Naive thymus-derived CD8-positive, alpha-beta T cell (primary cell): ENCODE data around the gene LYST. TPM values are rescaled to one million over a fixed set of nuclear protein-coding genes. Genes with fewer than 3 reads are reported as not detected.

Source experiments
- ATAC-seq, 2 donors: fragments of 150-1000 bp; cut with Tn5 transposase in 1 of 2; sonication (Bioruptor Pico), chemical (Tn5 transposase) in 1 of 2; 1 replicate in 1 of 2; 2 replicates in 1 of 2; pipeline ENCODE4 v1.10.0; 2021; ENCODE audit warnings: mild to moderate bottlenecking in 2 of 2, moderate library complexity in 2 of 2
- POLR2A ChIA-PET: fragments of 350-600 bp; sonication (Branson Sonifier 250); formaldehyde crosslinking; loops from one replicate; lab custom pipeline; 2021; ENCODE audit warnings: antibody characterized with exemption; lab: Charles Lee
- DNase-seq, 10 donors: peaks; one replicate each; pipeline versions ENCODE4 v3.0.0 to v3.0.0-alpha.2; 2020 to 2022
- H3K27ac Mint-ChIP-seq, 10 donors: one replicate each; pipeline ENCODE4 v1.8.0; 2020 to 2022; ENCODE audit warnings: mild to moderate bottlenecking in 10 of 10, mixed read lengths in 10 of 10, moderate library complexity in 4 of 10, inconsistent platforms in 1 of 10
- H3K27me3 Mint-ChIP-seq, 5 donors: one replicate each; pipeline ENCODE4 v1.8.0; 2021 to 2022; ENCODE audit warnings: mixed read lengths in 5 of 5
- H3K36me3 Mint-ChIP-seq, 3 donors: one replicate each; pipeline ENCODE4 v1.8.0; 2020 to 2022; ENCODE audit warnings: mixed read lengths in 3 of 3, mild to moderate bottlenecking in 2 of 3, inconsistent platforms in 1 of 3
- H3K4me1 Mint-ChIP-seq, 4 donors: one replicate each; pipeline ENCODE4 v1.8.0; 2021 to 2022; ENCODE audit warnings: mixed read lengths in 4 of 4
- H3K4me3 Mint-ChIP-seq, 10 donors: one replicate each; pipeline ENCODE4 v1.8.0; 2020 to 2022; ENCODE audit warnings: mild to moderate bottlenecking in 10 of 10, mixed read lengths in 10 of 10, moderate library complexity in 6 of 10, inconsistent platforms in 1 of 10
- H3K9me3 Mint-ChIP-seq, 9 donors: one replicate each; pipeline ENCODE4 v1.8.0; 2020 to 2022; ENCODE audit warnings: mixed read lengths in 9 of 9, mild to moderate bottlenecking in 3 of 9, inconsistent platforms in 1 of 9, moderate library complexity in 1 of 9
- polyA plus RNA-seq, 3 donors: library from polyadenylated mRNA; unstranded; fragments of 300-500 nt; fragmentation: Illumina TruSeq; gene quantifications; one replicate each; pipeline ENCODE4 v1.2.3, GENCODE V29; 2021
- total RNA-seq, 8 experiments: library from RNA in 2 of 8; stranded (reverse) in 2 of 8; gene quantifications; one replicate each; pipeline ENCODE4 v1.2.3 and lab custom pipeline; 2021 to 2026

The LYST gene
- total and polyA plus RNA-seq, 5 experiments from 2014 or later, result 6.4 to 27.2 (median 10.9) TPM

DNA sequence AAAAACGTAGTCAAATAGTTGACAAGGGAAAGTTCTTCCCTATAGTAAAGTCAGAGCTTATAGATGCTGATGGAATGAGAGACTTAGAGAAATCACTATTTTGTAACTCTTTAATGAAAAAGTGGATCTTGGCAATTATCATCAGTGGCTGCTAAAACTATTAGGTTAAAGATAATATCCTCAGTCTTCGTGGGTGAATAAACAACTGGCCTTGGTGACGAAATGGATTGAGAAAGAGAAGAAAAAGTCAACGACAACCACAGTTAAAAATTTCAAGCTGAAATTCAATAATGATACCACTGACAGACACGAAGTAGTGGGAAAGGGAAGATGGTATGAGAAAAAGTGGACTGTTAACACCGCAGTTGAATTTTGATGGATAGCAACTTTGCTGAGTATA is 127.1 kb downstream of the LYST start:
- Mint-ChIP-seq H3K27me3 (no peaks in the 10 kb centered on the region), H3K4me1 (peaks cover 0 to 1% (median 0%) of the 10 kb centered on the region in 4 donors), H3K36me3 (peaks cover 11 to 65% (median 54%) of the 10 kb centered on the region in 3 donors), H3K9me3 (no peaks in the 10 kb centered on the region), H3K27ac (no peak overlapping the region), H3K4me3 (no peak overlapping the region)
- DNase-seq, result no peak
- POLR2A ChIA-PET, result no interaction called here
- ATAC-seq, result no peak

DNA sequence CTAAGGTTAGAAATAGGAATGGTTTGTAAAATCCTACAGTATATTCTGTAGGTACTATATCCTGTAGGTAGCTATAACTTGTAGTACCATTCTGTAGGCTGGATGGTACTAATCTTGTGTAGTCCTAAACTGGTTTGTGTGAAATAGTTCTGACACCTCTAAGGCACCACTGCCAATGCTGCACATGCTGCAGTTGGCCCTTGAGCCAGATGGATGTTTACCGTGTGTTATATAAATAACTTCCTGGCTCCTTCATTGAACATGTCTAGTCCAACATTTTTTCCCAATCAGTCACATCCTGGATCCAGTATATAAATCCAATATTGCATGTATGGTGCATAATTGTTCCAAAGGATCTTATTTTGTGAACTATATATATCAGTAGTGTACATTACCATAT is 127.6 kb downstream of the LYST start:
- no peaks in the 10 kb centered on the region for H3K9me3 Mint-ChIP-seq
- no peak overlapping the region for H3K4me3 Mint-ChIP-seq
- DNase-seq (no peak), ATAC-seq (no peak)
- peaks cover 11 to 60% (median 49%) of the 10 kb centered on the region in 3 donors for H3K36me3 Mint-ChIP-seq
- POLR2A ChIA-PET, result no interaction called here
- H3K27me3 Mint-ChIP-seq, result no peaks in the 10 kb centered on the region
- peak overlapping the region in 1 of 10 donors; percentile 44 for H3K27ac Mint-ChIP-seq
- peaks cover 0 to 1% (median 0%) of the 10 kb centered on the region in 4 donors for H3K4me1 Mint-ChIP-seq

- ATAC-seq (no peak), DNase-seq (no peak)
- H3K4me3 Mint-ChIP-seq, result no peak overlapping the region
- H3K9me3 Mint-ChIP-seq, result no peaks in the 10 kb centered on the region
- POLR2A ChIA-PET, result no interaction called here
- peaks cover 0 to 1% (median 0%) of the 10 kb centered on the region in 4 donors for H3K4me1 Mint-ChIP-seq
- H3K27me3 Mint-ChIP-seq, result no peaks in the 10 kb centered on the region
- H3K27ac Mint-ChIP-seq, result no peak overlapping the region
- H3K36me3 Mint-ChIP-seq, result peaks cover 11 to 57% (median 44%) of the 10 kb centered on the region in 3 donors
These were observed 129.0 kb downstream of the LYST start for GRCh38 chr1:235737751-235738150.

DNA sequence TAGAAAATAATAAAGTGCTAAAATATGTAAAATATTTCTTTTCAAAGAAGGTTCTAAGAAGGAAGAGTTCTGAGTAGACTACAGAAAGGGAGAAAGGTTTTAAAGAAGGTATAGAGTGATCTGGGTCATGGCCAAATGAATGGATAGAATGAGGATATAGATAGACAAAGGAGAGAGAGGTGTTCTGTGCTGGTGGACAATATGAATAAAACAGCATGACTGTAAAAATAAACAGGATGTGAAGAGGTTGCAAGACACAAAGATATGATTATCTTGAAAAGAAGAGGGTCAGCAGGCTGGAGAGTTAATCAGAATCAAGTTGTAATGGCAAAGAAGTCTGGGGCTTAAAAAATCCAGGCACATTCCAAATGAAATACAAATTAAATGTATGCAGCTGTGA is 130.4 kb downstream of the LYST start:
- POLR2A ChIA-PET, result no interaction called here
- Mint-ChIP-seq H3K4me3 (no peak overlapping the region), H3K36me3 (peaks cover 5 to 50% (median 38%) of the 10 kb centered on the region in 3 donors), H3K27me3 (no peaks in the 10 kb centered on the region), H3K4me1 (peaks cover 0 to 1% (median 0%) of the 10 kb centered on the region in 4 donors), H3K9me3 (no peaks in the 10 kb centered on the region), H3K27ac (no peak overlapping the region)
- DNase-seq, result no peak
- ATAC-seq, result no peak

DNA sequence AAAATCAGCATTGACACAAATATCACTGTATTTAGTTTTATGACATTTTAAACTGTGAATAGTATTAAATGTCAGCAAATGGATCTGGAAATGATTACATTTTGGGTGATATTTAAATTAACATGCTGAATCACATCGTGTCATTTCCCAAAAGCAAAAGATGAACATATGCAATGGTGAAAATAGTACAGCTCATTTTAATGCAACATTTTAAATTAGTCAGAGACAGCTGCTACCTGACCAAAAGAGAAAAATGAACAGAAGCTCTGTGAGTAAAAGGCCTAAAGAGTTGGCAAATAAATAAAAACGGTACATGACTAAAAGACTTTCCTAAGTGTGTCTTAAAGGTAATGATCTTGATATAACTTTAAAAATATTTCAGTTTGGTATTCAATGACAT is 131.1 kb downstream of the LYST start:
- H3K4me3 Mint-ChIP-seq, result no peak overlapping the region

GRCh38 chr1:235734335-235734734 is 132.4 kb downstream of the LYST start:
- Mint-ChIP-seq H3K27me3 (no peaks in the 10 kb centered on the region), H3K36me3 (peaks cover 5 to 40% (median 28%) of the 10 kb centered on the region in 3 donors), H3K4me1 (peaks cover 0 to 1% (median 0%) of the 10 kb centered on the region in 4 donors), H3K4me3 (no peak overlapping the region), H3K9me3 (no peaks in the 10 kb centered on the region), H3K27ac (no peak overlapping the region)
- POLR2A ChIA-PET, result no interaction called here
- ATAC-seq, result peak in 1 of 2 donors; percentile 65
- DNase-seq, result peak in 2 of 10 donors; percentile 1 to 3

More for the DNA sequence above, 131.1 kb downstream of the LYST start:
- peaks cover 0 to 1% (median 0%) of the 10 kb centered on the region in 4 donors for H3K4me1 Mint-ChIP-seq
- no peak for DNase-seq
- no peak overlapping the region for H3K27ac Mint-ChIP-seq
- ATAC-seq, result no peak
- POLR2A ChIA-PET, result no interaction called here
- H3K36me3 Mint-ChIP-seq, result peaks cover 5 to 50% (median 39%) of the 10 kb centered on the region in 3 donors
- H3K9me3 Mint-ChIP-seq, result no peaks in the 10 kb centered on the region
- no peaks in the 10 kb centered on the region for H3K27me3 Mint-ChIP-seq

GRCh38 chr1:235730007-235730406 is 136.7 kb downstream of the LYST start:
- H3K9me3 Mint-ChIP-seq, result no peaks in the 10 kb centered on the region
- no peaks in the 10 kb centered on the region for H3K27me3 Mint-ChIP-seq
- ATAC-seq (no peak), DNase-seq (no peak)
- POLR2A ChIA-PET, result no interaction called here
- no peak overlapping the region for H3K27ac Mint-ChIP-seq
- H3K36me3 Mint-ChIP-seq, result peaks cover 0 to 26% (median 10%) of the 10 kb centered on the region in 3 donors
- H3K4me1 Mint-ChIP-seq, result no peaks in the 10 kb centered on the region
- H3K4me3 Mint-ChIP-seq, result no peak overlapping the region

GRCh38 chr1:235726557-235726956 is 140.1 kb downstream of the LYST start:
- Mint-ChIP-seq H3K9me3 (no peaks in the 10 kb centered on the region), H3K27ac (no peak overlapping the region), H3K4me3 (no peak overlapping the region), H3K27me3 (no peaks in the 10 kb centered on the region), H3K36me3 (peaks cover 0 to 23% (median 6%) of the 10 kb centered on the region in 3 donors), H3K4me1 (no peaks in the 10 kb centered on the region)
- DNase-seq, result no peak
- no peak for ATAC-seq
- POLR2A ChIA-PET, result no interaction called here

GRCh38 chr1:235725434-235725833 is 141.3 kb downstream of the LYST start:
- Mint-ChIP-seq H3K4me1 (no peaks in the 10 kb centered on the region), H3K9me3 (no peaks in the 10 kb centered on the region), H3K4me3 (no peak overlapping the region), H3K36me3 (peaks cover 4 to 23% (median 6%) of the 10 kb centered on the region in 3 donors), H3K27me3 (no peaks in the 10 kb centered on the region), H3K27ac (no peak overlapping the region)
- DNase-seq (no peak), ATAC-seq (no peak)
- POLR2A ChIA-PET, result no interaction called here

- DNase-seq (no peak), ATAC-seq (no peak)
- Mint-ChIP-seq H3K4me1 (no peaks in the 10 kb centered on the region), H3K9me3 (no peaks in the 10 kb centered on the region), H3K4me3 (no peak overlapping the region), H3K27me3 (no peaks in the 10 kb centered on the region), H3K36me3 (peaks cover 7 to 29% (median 10%) of the 10 kb centered on the region in 3 donors), H3K27ac (no peak overlapping the region)
- POLR2A ChIA-PET, result no interaction called here
These were observed 142.0 kb downstream of the LYST start for GRCh38 chr1:235724730-235725129.

- DNase-seq, result no peak
- no peak overlapping the region for H3K4me3 Mint-ChIP-seq
- no peak for ATAC-seq
- POLR2A ChIA-PET, result no interaction called here
- H3K27ac Mint-ChIP-seq, result no peak overlapping the region
- no peaks in the 10 kb centered on the region for H3K9me3 Mint-ChIP-seq
- H3K4me1 Mint-ChIP-seq, result no peaks in the 10 kb centered on the region
- H3K27me3 Mint-ChIP-seq, result no peaks in the 10 kb centered on the region
- peaks cover 7 to 38% (median 17%) of the 10 kb centered on the region in 3 donors for H3K36me3 Mint-ChIP-seq
These were observed 143.8 kb downstream of the LYST start for GRCh38 chr1:235722858-235723257.

GRCh38 chr1:235721982-235722381 is 144.7 kb downstream of the LYST start:
- Mint-ChIP-seq H3K9me3 (no peaks in the 10 kb centered on the region), H3K4me3 (no peak overlapping the region), H3K27ac (no peak overlapping the region), H3K36me3 (peaks cover 7 to 41% (median 16%) of the 10 kb centered on the region in 3 donors), H3K4me1 (no peaks in the 10 kb centered on the region), H3K27me3 (no peaks in the 10 kb centered on the region)
- ATAC-seq (no peak), DNase-seq (no peak)
- POLR2A ChIA-PET, result no interaction called here

DNA sequence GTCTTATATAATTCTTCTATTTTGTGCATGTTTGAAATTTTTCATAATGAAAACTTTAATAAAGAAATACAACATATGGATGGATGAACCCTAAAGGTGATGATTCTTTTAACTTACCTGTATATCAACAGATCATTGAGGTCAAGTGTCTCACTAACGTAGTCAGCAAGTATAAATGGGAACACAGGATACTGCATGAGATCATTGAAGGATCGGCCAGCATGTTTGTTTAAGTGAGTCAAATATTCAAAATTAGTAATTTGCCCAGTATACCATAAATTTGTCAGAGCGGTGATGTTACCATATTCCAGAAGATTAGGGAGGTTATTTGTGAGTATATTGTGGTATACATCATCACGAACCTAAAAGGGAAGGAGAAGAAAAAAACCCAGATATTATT is 146.2 kb downstream of the LYST start:
- no peak for ATAC-seq
- peaks cover 10 to 49% (median 20%) of the 10 kb centered on the region in 3 donors for H3K36me3 Mint-ChIP-seq
- no peak overlapping the region for H3K4me3 Mint-ChIP-seq
- no peaks in the 10 kb centered on the region for H3K9me3 Mint-ChIP-seq
- no peaks in the 10 kb centered on the region for H3K4me1 Mint-ChIP-seq
- H3K27me3 Mint-ChIP-seq, result no peaks in the 10 kb centered on the region
- no peak for DNase-seq
- no peak overlapping the region for H3K27ac Mint-ChIP-seq
- POLR2A ChIA-PET, result no interaction called here

GRCh38 chr1:235714205-235714897 is 152.4 kb downstream of the LYST start:
- Mint-ChIP-seq H3K27ac (peak overlapping the region in 1 of 10 donors; percentile 36), H3K4me3 (no peak overlapping the region), H3K27me3 (no peaks in the 10 kb centered on the region), H3K4me1 (no peaks in the 10 kb centered on the region), H3K9me3 (no peaks in the 10 kb centered on the region), H3K36me3 (peaks cover 9 to 69% (median 24%) of the 10 kb centered on the region in 3 donors)
- ATAC-seq, result no peak
- POLR2A ChIA-PET, result no interaction called here
- no peak for DNase-seq
